CD4-positive, alpha-beta T cell treated with Interleukin-4 for 1 hour (primary cell): Measurements from ENCODE around the gene SUB1.
"Not testable (repeated sequence)": the region's sequence is repeated elsewhere in the genome, so short reads cannot be mapped to it uniquely, and the experiment has no call there.

Source experiments
- DNase-seq, 2 donors: peaks; one replicate each; pipeline ENCODE4 v3.0.0-alpha.2; 2020 to 2022

SUB1 gene

DNA sequence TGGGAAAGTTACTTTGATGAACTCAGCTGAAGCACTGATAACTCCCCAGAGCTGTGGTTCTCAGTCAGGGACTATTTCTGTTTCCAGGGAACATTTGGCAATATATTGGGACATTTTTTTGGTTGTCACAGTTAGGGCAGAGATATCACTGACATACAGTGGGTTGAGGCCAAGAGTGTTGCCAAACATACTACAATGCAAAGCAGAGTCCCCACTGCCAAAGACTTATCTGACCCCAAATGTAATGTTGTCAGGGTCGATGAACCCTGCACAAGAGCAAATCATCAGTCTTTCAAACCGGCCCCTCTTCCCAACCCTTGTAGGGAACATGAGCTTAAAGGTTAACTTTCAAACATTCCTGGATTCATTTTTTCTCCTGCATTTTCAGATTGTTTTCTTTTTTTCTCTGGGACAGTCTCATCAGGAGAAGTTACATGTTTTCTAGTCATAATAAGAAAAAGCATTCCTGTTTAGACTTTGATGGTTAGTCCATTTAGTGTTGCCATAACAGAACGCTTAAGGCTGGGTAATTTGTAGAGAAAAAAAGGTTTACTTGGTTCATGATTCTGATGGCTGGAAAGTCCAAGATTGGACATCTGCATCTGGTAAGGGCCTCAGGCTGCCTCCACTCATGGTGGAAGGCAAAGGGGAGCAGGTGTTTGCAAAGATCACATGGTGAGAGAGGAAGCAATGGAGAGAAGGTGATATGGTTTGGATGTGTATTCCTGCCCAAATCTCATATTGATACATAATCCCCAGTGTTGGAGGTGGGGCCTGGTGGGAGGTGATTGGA, 18.8 kb upstream of the SUB1 start:
- no peak for DNase-seq

DNA sequence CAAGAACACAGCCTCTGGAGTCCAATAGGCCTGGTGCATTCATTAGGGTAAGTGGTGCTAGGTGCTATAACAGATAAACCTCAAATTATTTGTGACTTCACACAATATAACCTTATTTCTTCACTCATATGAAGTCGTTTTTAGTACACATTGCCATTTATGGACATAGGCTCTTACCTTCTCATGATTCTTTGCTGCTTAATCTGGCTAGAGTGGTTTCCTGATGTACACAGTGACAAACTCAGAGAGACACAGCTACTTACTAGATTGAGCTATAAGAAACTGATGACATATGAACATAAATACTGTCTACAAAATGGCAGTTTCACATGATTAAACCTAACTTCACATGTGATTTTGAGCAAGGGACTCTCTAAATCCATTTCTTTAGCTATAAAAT, 14.2 kb upstream of the SUB1 start:
- no peak for DNase-seq

DNA sequence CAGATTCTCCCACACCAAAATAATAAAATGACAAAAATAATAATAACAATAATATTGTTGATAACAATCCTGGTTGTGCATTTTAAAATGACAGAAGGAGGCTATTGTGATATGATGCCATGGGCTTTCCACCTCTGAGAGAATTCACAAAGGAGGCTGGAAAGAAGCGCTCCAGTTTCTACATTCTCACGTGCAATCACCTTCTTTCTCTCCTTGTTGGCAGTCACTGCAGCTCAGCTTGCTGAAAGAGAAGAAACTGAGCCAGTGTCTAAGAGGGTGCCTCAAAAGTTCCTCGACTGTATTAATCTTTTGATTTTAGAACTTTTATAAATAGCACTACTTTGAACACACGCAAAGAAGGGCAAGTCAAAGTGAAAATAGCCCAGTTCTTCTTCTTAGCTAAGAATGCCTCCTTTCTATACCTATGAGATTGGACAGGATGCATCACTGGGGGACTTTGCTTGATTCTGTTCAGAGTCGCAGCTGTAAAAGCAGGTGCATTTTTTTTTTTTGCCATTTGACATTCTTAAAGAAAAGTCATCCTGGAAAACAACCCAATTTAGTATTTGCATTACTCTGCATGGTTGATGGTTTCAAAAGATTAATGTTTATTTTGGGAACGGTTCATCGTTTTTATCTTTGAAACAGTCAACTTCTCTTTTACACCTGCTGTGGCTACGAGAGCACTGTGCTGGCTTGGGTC, 12.4 kb upstream of the SUB1 start:
- DNase-seq = no peak

DNA sequence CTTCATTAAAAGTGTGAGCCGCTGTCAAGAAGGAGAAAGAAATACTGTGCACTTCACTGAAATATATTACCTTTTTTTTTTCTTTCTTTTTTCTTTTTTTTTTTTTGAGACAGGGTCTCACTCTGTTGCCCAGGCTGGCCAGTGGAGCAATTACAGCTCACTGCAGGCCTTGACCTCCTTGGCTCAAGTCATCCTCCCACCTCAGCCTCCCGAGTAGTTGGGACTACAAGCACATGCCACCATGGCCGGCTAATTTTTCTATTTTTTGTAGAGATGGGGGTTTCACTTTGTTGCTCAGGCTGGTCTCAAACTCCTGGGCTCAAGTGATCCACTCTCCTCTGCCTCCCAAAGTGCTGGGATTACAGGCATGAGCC, 11.9 kb upstream of the SUB1 start:
- not testable (repeated sequence) for DNase-seq

DNA sequence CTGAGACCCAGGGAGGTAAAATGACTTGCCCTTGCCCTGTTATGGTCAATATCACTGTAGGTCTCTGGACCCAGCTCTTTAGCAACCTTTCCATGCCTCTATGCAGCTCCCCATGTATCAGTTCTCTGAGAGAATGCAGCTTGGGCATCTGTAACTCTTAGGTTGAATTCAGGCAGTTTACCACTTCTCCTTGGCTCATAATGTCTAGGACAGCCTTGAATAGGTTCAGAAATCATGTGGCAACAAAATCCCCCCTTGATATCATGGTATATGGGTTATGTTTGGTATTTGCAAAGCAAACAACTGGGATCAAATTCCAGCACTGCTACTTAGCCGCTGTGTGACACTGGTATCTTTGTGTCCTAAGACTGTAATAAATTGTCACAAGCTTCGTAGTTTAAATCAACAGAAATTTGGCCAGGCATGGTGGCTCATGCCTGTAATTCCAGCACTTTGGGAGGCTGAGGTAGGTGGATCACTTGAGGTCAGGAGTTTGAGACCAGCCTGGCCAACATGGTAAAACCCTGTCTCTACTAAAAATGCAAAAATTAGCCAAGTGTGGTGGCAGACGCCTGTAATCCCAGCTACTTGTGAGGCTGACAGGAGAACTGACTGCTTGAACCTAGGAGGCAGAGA, 10.7 kb upstream of the SUB1 start:
- DNase-seq = no peak

DNA sequence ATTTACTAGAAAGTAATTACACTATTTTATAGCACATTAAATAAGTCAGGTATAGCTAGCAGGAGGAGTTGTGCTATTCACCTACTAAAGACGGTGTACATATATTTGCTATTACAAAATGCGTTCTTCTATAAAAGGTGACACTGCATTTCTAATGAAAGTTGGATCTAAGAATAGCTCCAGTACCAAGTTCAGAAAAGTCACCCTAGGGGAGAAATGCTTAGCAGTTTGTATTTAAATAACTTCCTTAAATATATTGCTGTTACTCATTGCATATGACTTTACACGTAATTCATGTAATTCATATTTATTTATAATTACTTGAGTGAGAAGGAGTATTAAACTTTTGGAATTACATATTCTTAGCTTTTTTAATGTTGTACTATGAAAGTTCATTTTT, 7.0 kb upstream of the SUB1 start:
- no peak for DNase-seq

DNA sequence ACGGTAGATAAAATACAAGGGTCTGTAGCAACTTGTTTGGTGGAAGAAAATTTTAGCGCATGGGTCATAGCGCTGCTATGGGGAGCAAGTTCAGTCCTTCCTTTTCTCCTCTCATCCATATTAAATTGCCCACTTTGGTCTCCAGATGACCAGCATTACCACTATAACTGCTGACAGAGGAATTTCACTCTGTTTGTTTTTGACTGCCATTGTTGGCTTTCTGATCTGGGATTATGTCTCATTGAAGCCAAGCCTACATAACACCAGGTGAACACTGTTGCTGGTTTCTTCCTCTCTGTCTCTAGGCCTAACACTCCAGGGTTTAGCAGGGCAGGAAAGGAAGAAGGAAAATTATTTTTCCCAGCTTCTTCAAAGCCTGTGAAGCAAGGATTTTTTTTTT, 6.6 kb upstream of the SUB1 start:
- DNase-seq = no peak

DNA sequence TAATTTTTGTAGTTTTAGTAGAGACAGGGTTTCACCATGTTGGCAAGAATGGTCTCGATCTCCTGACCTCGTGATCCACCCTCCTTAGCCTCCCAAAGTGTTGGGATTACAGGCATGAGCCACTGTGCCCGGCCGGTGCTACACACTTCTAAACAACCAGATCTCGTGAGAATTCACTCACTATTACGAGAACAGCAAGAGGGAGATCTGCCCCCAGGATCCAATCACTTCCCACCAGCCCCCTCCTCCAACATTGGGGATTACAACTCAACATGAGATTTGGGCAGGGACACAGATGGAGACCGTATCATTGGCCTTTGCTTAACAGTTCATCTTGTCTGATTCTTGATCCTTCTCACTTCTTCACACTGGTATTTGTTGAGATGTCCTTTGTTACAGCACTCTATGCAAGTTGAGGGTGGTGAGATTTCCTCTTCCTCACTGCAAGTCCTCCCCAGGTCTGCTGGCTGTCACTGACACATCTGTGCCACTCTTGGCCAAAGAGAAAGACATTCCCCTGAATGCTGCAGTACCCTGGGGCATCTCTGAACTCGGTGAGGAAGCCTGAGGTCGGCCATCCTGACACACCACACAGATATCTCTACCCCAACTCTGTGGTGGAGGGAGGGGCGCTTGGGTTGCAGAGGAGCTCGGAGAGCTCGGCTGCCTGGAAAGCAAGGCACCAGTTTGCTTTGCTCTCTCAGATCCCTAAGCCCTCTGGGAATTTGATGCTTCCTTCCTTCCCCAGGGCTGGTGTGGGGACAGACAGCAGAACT, 4.2 kb upstream of the SUB1 start:
- DNase-seq = no peak

DNA sequence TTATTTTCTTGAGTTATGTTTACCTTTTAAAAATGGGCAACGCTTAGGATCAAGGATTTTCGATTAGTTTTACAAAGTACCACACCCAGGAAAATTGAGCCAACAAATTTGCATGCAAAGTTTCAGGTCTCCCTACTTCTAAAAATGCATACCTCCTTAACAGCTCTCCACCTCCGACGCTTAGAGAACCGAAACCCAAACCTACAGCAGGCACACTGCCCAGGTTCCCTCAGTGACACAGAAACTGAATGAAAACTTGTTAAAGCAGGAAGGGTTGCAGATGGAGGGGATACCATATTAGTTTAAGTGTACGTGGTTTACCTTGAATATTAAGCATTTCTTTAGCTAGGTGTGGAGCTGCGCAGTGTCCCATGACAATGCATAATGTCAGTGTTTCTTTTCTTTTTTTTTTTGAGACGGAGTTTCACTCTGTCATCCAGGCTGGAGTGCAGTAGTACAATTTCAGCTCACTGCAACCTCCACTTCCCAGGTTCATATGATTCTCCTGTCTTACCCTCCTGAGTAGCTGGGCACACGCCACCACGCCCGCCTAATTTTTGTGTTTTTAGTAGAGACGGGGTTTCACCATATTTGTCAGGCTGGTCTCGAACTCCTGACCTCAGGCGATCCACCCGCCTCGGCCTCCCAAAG, 1.6 kb upstream of the SUB1 start:
- DNase-seq = peak; percentile 50 to 54

DNA sequence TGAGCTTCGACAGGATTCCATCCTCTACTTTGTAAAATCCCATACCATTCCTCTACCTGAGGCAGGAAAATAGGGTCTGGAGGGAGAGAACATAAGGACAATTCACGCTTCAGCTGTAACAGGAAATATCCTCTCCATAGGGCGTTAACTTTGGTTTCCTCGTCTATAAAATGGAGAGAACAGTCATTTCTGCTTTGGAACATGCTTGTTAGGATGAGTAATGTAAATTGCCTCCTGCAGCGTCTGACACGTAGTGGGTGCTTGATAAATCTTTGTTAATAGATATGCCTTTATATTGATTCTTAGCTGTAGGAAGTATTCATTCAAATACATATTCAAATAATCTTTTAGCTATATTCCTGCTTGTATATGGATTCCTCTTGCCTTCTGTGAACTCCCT, 711 bp upstream of the SUB1 start:
- no peak for DNase-seq

DNA sequence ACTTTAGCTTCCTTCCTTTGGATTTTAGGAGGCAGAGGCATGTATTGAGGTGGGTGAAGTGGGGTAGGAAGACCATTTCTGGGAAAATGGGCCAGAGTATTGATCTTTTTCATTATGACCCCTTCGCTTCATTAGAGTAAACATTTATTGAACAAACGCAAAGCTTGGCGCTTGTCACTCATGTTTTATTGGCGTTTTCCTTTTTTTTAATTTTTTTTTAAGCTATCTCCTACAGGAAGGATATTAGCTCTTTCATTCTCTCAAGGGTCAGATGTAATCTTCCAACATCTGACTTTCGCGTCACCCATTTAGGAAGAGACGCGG, 273 bp upstream of the SUB1 start:
- no peak for DNase-seq

DNA sequence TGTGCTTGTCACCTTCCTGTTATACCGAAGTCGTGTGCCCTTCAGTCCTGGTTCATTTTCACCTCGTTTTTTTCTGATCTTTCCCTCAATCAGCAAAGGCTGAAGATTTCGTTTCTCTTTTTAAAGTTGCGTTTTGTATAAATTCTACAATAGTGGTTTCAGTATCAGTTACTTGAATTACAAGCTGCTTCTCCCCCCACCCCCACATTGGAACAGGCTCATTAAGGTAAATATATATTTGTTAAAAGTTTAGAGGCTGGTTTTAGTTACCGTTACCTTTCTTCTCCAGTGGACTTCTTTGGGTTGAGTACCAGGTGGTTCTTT, 881 bp downstream of the SUB1 start:
- no peak for DNase-seq

DNA sequence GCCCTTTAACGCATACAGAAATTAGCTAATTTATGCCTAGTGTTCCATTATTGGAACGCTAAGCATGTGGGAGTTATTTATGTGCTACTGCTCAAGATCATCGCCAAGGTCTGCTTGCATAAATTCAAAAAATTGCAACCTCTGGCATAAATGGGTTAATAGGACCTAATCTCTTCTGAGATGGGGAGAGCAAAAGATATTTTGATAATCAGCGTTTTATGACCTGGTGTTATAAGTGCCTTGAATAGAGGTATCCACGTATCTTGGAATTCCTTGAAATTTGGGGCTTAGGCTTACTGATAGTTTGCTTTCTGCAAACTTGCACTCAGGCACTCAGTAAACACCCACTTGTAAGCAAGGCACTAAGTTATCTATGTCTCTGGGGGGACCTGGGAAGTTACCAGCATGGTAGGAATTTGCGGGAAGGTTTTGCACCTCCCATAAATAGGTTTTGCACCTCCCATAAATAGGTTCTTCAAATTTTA, 1.8 kb downstream of the SUB1 start:
- DNase-seq = no peak

DNA sequence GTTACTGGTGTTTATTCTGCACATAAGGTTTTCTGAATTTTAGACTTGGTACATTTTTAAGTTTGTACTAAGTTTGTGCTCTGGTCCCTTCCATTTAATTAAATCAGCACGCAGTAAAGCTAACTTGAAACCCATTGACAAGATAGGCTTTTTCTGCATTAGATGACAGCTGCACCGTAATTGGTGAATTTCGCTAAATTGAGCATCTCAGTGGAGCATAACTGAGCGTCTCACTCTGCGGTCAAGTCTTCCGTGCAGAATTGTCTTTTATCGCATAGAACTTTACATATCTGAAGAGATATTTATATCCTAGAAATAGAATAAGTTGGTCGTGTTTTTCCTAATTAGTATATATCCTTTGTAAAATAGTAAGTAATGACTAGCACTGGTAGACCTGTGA, 4.1 kb downstream of the SUB1 start:
- DNase-seq = no peak

DNA sequence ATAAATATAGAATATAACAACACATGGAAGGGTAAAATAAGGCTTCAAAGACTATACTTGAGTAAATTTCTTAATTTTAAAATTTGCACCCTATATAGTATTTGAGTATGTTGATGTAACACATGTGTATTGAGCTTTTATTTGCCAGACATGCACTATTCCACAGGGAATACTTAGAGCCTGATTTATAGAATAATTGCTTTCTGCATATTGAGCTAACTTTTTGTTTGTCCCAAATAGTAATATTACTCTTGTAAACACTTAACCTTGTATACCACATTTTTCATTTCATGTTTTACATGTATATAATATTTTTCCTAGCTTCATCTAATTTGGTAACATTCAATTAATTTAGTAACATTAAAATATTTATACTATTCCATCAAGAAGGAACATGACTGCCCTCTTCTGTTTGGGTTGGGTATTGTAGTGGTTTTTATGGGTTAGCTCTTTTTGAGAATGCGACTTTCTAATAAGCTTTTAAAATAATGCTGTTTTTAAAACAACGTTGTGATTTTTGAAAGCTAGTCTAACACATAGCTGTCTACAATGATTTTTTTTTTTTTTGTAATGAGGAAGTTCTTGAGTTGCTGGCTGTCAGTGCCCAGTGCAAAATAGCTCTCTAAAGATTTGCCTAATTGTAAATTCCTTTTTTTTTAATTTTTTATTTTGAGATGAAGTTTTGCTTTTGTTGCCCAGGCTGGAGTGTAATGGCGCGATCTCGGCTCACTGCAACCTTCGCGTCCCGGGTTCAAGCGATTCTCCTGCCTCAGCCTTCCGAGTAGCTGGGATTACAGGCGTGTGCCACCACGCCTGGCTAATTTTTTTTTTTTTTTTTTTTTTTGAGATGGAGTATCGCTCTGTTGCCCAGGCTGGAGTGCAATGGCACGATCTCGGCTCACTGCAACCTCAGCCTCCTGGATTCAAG, 4.8 kb downstream of the SUB1 start:
- peak in 1 of 2 donors; percentile 83 for DNase-seq

DNA sequence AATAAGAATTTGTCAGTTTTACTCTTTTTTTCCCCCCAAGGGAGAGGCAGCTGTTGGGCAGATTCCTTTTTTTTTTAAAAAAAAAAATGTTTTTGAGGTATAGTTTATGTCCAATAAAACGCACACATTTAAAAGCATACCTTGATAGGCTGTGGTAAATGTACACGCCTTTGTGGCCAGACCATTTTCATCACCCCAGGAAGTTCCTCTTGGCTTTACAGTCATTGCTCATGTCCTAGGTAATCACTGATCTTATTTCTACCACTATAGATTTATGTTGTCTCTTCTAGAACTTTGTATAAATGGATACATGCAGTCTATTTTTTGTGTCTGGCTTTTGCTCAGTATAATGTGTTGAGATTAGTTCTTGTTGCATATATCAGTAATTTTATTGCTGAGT, 9.8 kb downstream of the SUB1 start:
- no peak for DNase-seq

DNA sequence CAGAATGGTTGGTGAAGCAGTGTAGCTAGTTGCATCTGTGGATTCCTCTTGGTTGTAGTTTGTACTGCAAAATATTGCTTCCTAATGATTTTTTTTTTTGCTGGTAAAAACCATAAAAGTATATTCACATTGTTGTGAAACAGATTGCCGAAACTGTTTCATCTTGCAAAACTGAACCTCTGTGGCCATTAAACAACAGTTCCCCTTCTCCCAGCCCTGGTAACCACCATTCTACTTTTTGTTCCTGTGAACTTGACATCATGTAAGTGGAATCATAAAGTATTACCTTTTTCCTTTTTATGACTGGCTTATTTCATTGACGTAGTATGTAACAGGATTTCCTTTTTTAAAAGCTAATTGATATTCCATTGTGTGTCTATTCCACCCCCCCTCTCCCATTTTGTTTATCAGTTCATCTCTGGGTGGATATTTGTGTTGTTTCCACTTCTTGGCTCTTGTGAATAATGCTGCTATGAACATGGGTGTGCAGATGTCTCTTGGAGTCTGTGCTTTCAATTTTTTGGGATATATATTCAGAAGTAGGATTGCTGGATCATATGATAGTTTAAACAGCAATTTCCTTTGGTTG, 11.8 kb downstream of the SUB1 start:
- no peak for DNase-seq

DNA sequence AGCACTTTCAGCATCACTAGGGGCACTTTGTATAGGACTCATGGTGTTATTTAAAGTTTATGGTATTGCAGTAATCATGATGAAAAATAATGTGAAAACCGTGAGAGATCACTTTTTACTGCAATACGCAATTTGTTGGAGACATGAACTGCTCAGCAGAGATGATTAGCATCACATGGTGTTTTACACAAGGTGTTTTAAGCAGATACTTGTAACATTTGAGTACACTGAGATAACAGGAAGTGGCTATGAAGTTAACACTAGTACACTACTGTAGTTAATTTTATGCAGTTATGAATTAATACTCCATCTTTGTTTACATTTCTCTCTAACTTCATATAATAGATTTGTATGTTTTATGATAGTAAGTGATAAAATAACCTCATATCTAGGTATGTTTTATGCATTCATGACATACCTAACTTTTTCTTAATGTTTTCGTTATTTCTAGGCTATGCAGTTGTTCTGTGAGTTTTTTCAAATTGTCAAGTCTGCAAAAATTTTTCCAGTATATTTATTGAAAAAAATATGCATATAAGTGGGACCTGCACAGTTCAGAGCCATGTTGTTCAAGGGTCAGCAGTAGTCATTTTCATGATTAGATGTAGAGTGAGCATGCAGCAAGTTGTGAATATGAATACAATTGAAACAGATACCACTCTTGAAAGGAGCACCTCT, 13.0 kb downstream of the SUB1 start:
- DNase-seq = no peak

DNA sequence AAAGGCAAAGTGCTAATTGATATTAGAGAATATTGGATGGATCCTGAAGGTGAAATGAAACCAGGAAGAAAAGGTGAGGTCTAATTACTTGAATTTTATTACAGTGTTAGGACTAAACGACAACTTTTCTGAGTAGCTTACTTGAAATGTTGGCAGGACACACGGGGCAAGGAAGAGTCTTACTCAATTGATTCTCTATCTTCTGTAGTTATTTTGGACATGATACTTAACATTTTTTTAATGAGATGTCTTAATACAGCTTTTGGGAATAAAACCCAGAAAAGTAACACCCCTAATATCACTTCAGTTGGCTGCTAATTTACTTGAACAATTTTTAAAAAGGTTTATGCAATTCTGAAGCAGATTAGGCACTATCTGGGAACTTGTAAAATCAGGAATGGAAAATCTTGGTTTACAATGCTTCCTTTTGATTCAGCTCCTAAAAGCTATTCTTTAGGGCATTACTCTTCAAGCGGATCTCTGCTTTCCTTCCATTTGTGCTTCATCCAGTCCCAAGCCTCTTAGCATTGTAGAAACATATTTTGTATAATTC, 13.7 kb downstream of the SUB1 start:
- DNase-seq = no peak

DNA sequence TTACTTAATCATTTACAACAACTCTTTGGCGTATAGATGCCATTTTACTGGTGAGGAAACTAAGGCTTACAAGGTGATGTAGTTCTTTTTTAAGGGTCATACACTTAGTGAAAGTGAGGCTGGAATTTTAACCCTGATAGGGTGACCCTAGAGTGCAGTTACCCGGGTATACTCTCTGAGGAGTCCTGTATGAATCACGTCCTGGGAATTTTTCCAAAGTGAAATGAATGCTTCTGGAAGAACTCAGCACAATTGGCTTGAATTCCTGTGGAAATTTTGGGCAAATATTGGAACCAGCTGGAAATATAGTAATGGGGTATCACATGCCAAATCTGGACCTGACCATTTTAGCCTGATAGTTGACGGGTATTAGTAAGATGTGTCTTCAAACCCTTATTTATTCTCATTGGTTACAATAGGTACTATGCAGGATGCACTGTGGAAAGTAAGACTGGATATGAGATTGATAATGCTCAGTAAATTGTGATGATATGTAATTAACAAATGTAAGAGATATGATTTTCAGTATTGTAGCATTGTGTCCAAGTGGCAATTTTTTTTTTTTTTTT, 14.8 kb downstream of the SUB1 start:
- no peak for DNase-seq
